Upper lobe of left lung (tissue), 6 donors: Measurements from ENCODE around the gene ITPKB. TPM values are rescaled to one million over a fixed set of nuclear protein-coding genes. Genes with fewer than 3 reads are reported as not detected.

Source experiments
- ATAC-seq, 2 donors: fragments of 200-7000 bp; cut with Tn5 transposase; one replicate each; pipeline ENCODE4 v1.9.1; 2022; ENCODE audit warnings: mild to moderate bottlenecking in 2 of 2, moderate library complexity in 2 of 2; ENCODE audit not compliant: low FRiP score in 2 of 2
- DNase-seq, 2 donors: peaks; one replicate each; pipeline ENCODE4 v3.0.0-alpha.2; 2019 to 2020
- H3K27ac ChIP-seq, 4 donors: fragments of 200-600 bp; sonication (generic); one replicate each; pipeline ENCODE4 v1.5.1; 2016 to 2019
- H3K27me3 ChIP-seq, 4 donors: fragments of 200-600 bp; sonication (generic); one replicate each; pipeline ENCODE4 v1.5.1; 2017 to 2019
- H3K36me3 ChIP-seq, 4 donors: fragments of 200-600 bp; sonication (generic); one replicate each; pipeline ENCODE4 v1.5.1; 2016 to 2019
- H3K4me1 ChIP-seq, 4 donors: fragments of 200-600 bp; sonication (generic); one replicate each; pipeline ENCODE4 v1.5.1; 2018 to 2019
- H3K4me3 ChIP-seq, 4 donors: fragments of 200-600 bp; sonication (generic); one replicate each; pipeline ENCODE4 v1.5.1; 2017 to 2019; ENCODE audit warnings: mild to moderate bottlenecking in 2 of 4, moderate library complexity in 1 of 4
- H3K9me3 ChIP-seq, 4 donors: fragments of 200-600 bp; sonication (generic); one replicate each; pipeline ENCODE4 v1.5.1; 2018 to 2019
- EP300 ChIP-seq, 4 donors: sonication (generic); formaldehyde crosslinking; IDR thresholded peaks; one replicate each; pipeline ENCODE4 v1.5.1; 2017; ENCODE audit warnings: antibody characterized with exemption in 4 of 4, control low read depth in 2 of 4
- POLR2A ChIP-seq, 4 donors: fragments of 450-650 bp; IDR thresholded peaks; one replicate each; pipeline ENCODE4 v1.5.1; 2016 to 2017; ENCODE audit warnings: antibody characterized with exemption in 4 of 4, mild to moderate bottlenecking in 2 of 4
- POLR2AphosphoS5 ChIP-seq, 2 donors: sonication (generic); formaldehyde crosslinking; IDR thresholded peaks; one replicate each; pipeline ENCODE4 v1.5.1; 2017; ENCODE audit warnings: antibody characterized with exemption in 2 of 2
- WGBS, 2 donors: methylation state at CpG; one replicate each; pipeline ENCODE4 v1.1.5; 2017 to 2018; 5-methylcytosine and 5-hydroxymethylcytosine counted together
- total RNA-seq, 6 donors: library from RNA; depleted of rRNA in 4 of 6; stranded (reverse); fragments of >200 nt in 4 of 6; gene quantifications; one replicate each; pipeline versions ENCODE4 v1.1.0 to v1.2.1, GENCODE V29; 2016 to 2021
- TF ChIP-seq, protein P1 (sequence below), 6 experiments: fragments of 450-650 bp in 4 of 6; fragments of 200-600 bp in 2 of 6; sonication (generic) in 2 of 6; IDR thresholded peaks; one replicate each; pipeline ENCODE4 v1.5.1; 2016 to 2019; ENCODE audit warnings: antibody characterized with exemption in 6 of 6
- donor health status: DM: no; HTN: no; CAD: no; lungs with moderate emphysema.
- donor health status: DM: no; HTN: yes; CAD: no; lungs with severe emphysema.

Gene ITPKB
- total RNA-seq, 6 donors from 2014 or later: 19.8 to 62.9 (median 45.8) TPM

DNA sequence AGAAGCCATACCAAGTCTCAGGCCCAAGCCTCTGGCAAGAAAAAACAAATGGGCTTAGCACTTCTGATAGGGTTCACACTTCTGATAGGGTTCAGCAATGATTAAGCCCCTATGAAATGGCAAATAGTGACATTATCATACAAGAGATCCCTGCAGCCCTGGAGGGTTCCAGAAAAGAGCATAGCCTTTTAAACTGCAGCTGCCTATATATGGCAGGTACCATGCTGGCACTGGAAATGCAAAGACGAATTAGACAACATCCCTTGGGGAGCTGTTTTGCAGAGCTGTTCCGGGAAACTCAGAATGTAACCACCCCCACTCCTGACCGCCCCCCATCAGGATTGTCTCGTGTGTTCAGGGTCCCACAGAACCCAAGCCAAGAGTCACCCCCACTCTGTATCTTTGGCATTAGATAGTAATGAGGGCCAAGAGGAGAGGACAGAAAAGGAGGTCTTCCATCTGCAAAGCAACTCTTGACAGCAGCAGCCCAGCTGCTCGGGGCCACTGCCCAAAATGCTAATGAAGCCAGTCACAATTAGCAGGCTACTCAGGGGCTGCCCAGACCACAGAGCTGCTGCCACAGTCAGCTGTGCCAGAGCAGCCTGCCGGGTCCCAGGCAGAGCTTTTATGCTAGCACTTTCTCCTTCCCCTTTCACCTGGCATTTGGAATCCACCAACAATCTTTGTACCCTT is 50.9 kb downstream of the ITPKB start:
- Histone ChIP-seq H3K9me3 (no peaks in the 10 kb centered on the region), H3K4me3 (no peak overlapping the region), H3K27me3 (no peaks in the 10 kb centered on the region), H3K36me3 (no peaks in the 10 kb centered on the region), H3K4me1 (peaks cover 46 to 55% (median 53%) of the 10 kb centered on the region in 4 donors), H3K27ac (peak overlapping the region in 3 of 4 donors; percentile 16 to 56 (median 45))
- 76 to 82% methylated on average over 3 to 6 of the region's 6 CpGs for WGBS, 2 donors
- ATAC-seq (no peak), DNase-seq (no peak)
- TF ChIP-seq, protein P1, sequence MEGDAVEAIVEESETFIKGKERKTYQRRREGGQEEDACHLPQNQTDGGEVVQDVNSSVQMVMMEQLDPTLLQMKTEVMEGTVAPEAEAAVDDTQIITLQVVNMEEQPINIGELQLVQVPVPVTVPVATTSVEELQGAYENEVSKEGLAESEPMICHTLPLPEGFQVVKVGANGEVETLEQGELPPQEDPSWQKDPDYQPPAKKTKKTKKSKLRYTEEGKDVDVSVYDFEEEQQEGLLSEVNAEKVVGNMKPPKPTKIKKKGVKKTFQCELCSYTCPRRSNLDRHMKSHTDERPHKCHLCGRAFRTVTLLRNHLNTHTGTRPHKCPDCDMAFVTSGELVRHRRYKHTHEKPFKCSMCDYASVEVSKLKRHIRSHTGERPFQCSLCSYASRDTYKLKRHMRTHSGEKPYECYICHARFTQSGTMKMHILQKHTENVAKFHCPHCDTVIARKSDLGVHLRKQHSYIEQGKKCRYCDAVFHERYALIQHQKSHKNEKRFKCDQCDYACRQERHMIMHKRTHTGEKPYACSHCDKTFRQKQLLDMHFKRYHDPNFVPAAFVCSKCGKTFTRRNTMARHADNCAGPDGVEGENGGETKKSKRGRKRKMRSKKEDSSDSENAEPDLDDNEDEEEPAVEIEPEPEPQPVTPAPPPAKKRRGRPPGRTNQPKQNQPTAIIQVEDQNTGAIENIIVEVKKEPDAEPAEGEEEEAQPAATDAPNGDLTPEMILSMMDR (IDR thresholded peaks at IDR 0.05): no peak
- TF ChIP-seq POLR2A (IDR thresholded peaks at IDR 0.05): no peak
- no peak for TF ChIP-seq POLR2AphosphoS5 (IDR thresholded peaks at IDR 0.05)
- TF ChIP-seq EP300 (IDR thresholded peaks at IDR 0.05): no peak

DNA sequence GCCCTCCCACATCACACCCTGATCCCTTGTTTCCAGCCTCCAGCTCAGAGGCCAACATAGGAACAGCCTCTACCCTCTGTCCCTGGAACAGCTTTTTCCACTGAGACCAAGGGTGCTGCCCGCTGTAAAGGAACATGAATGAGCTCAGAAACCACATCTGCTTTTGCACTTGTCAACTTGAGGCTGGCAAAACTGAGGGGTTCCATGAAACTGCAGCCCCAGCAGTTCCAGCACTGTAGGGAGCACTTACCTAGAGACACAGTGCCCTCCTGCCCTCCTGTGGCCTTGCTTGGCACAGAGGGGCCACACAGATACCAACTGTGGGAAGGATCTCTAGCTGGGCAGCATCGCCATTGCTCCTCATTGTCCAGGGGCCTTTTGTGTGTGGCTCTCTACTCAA is 51.7 kb downstream of the ITPKB start:
- no peak for DNase-seq
- peak in 1 of 2 donors; percentile 32 for ATAC-seq
- H3K36me3 ChIP-seq: no peaks in the 10 kb centered on the region
- H3K27ac ChIP-seq: peak overlapping the region in 3 of 4 donors; percentile 1 to 56 (median 54)
- H3K4me3 ChIP-seq: no peak overlapping the region
- TF ChIP-seq, protein P1 (IDR thresholded peaks at IDR 0.05): peak in 4 of 6 experiments; percentile 12 to 43 (median 28)
- TF ChIP-seq POLR2AphosphoS5 (IDR thresholded peaks at IDR 0.05): no peak
- TF ChIP-seq POLR2A (IDR thresholded peaks at IDR 0.05): no peak
- no peak for TF ChIP-seq EP300 (IDR thresholded peaks at IDR 0.05)
- no peaks in the 10 kb centered on the region for H3K27me3 ChIP-seq
- H3K4me1 ChIP-seq: peaks cover 47 to 58% (median 51%) of the 10 kb centered on the region in 4 donors
- 84 to 90% methylated on average over 1 to 2 of the region's 2 CpGs for WGBS, 2 donors
- H3K9me3 ChIP-seq: no peaks in the 10 kb centered on the region

DNA sequence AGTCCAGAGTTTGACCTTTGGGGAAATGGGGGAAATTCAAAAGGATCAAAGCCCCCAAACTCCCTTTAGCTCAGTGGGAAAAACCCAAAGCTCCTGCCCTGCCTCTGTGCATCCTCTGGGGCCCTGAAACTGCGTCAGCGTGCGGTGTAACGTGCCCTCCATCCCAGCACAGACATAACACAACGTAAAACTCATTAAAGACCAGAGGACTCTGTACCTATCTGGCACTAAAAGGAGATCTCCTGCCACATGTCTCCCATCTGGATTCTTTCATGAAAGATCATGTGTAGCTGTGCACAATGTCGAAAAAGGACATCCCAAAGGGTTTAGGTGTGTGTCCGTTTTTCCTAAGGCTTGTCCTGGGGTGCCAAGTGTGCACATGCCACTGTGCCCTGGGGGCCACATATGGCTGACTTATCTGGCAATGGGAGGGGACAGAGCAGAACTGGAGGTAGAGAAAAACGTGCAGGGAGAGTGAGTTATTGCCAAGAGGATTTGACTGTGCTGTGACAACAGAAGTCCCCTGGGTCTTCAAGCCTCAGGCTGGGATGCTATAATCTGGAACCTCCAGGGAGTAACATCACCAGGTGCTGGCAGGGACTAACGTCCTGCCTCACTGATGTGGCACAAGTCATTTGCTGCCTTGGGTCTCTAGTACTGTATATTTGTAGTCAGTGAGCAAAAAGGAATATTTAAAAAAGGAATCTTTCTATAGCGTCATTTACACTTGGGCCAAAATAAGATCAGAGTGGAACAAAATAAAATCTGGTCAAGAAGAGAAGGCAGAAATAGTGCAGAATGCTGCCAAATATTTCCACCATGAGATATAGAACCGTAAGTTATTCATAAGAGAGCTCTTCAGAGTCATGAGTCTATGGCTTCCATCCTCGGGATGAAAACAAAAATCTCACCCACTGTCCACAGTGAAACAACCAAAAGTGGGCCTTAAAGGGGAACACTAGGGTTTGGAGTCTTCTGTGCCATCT is 52.3 kb downstream of the ITPKB start:
- Histone ChIP-seq H3K27me3 (no peaks in the 10 kb centered on the region), H3K9me3 (no peaks in the 10 kb centered on the region), H3K4me1 (peaks cover 47 to 58% (median 51%) of the 10 kb centered on the region in 4 donors), H3K4me3 (no peak overlapping the region), H3K27ac (peak overlapping the region in 2 of 4 donors; percentile 54 to 56), H3K36me3 (no peaks in the 10 kb centered on the region)
- WGBS, 2 donors: 81 to 87% methylated on average over 12 of the region's 12 CpGs
- ATAC-seq (peak in 1 of 2 donors; percentile 29), DNase-seq (no peak)
- TF ChIP-seq EP300 (IDR thresholded peaks at IDR 0.05): no peak
- TF ChIP-seq, protein P1 (IDR thresholded peaks at IDR 0.05): no peak
- TF ChIP-seq POLR2AphosphoS5 (IDR thresholded peaks at IDR 0.05): no peak
- no peak for TF ChIP-seq POLR2A (IDR thresholded peaks at IDR 0.05)

DNA sequence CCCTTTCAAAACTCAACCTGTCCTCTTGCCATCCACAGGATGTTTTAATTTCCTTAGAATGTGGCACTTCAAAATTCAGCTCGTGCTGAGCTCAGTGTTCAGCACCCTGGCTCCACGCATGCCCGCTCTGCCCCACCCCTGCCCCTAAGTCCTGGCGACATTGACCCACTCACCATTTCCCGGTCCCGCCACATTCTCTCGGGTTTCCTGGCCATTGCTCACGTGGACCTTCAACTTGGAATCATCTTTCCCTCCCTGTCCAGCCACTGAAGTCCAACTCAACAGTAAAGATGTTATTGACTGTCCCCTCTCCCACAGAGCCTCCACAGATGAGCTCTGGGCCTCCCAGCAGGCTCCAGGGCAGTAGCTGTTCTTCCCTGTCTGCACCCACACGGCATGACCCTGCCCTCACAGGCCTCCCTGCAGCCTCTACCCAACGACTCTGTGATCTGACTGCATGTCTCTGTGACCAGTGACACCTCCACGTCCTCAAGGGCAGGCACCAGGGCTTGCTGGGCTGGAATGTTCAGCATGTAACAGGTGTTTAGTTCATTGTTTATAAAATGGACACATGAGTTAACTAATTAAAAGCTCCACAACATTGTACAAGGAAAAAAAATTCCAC is 53.8 kb downstream of the ITPKB start:
- H3K9me3 ChIP-seq: no peaks in the 10 kb centered on the region
- no peak for DNase-seq
- no peak overlapping the region for H3K27ac ChIP-seq
- peaks cover 39 to 56% (median 49%) of the 10 kb centered on the region in 4 donors for H3K4me1 ChIP-seq
- ATAC-seq: no peak
- H3K4me3 ChIP-seq: no peak overlapping the region
- no peaks in the 10 kb centered on the region for H3K27me3 ChIP-seq
- 82 to 86% methylated on average over 11 of the region's 11 CpGs for WGBS, 2 donors
- TF ChIP-seq, protein P1 (IDR thresholded peaks at IDR 0.05): no peak
- no peak for TF ChIP-seq POLR2A (IDR thresholded peaks at IDR 0.05)
- no peak for TF ChIP-seq EP300 (IDR thresholded peaks at IDR 0.05)
- no peak for TF ChIP-seq POLR2AphosphoS5 (IDR thresholded peaks at IDR 0.05)
- H3K36me3 ChIP-seq: no peaks in the 10 kb centered on the region
